ENCODE results near the gene FUCA1.

GRCh38 chr1:23838401-23838866 lies 29.7 kb downstream of the FUCA1 start:
- TF ChIP-seq CTCF (IDR thresholded peaks at IDR 0.05; ENCODE audit: low read depth, low read length) (no peak), EZH2phosphoT487 (IDR thresholded peaks at IDR 0.05; ENCODE audit: low read depth) (no peak)
